ENCODE data around the gene AK8.
"Not testable (repeated sequence)": the region's sequence is repeated elsewhere in the genome, so short reads cannot be mapped to it uniquely, and the experiment has no call there.

The AK8 gene

DNA sequence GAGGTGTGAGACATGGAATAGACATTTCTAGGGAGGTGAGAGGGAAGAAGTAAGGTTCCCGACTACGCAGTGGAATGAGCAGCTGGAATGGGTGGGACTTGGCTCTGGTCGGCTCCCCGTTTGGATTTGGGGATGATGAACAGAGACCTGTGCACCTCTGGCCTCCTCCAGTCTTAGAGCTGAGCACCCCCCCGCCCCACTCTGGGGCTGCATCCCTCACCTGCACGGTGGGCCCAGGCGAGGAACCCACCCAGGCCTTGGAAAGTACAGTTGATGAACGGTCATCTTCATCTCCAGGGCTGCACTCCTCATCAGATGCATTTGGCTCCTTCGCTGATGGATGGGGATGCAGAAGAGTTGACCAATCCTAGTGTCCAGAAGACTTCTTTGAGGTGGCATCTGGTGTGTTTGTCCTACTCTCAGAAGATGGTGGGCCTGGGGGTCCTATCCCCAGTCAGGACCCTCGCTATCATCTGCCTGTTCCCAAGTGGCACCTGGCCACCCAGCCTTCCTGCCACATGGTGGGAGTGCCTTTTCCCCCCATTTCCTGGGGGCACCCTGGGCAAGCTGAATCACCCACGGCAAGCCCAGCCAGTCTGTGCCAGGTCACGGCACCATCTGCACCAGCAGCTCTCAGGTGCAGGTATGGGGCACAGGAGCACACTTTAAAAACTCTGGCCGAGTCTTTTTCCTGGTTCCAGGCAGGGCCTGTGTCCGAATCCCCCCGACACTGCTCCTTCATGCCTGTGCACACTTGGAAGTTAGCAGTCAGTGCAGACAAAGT is 137.4 kb downstream of the AK8 start:
- DNase-seq = no peak

DNA sequence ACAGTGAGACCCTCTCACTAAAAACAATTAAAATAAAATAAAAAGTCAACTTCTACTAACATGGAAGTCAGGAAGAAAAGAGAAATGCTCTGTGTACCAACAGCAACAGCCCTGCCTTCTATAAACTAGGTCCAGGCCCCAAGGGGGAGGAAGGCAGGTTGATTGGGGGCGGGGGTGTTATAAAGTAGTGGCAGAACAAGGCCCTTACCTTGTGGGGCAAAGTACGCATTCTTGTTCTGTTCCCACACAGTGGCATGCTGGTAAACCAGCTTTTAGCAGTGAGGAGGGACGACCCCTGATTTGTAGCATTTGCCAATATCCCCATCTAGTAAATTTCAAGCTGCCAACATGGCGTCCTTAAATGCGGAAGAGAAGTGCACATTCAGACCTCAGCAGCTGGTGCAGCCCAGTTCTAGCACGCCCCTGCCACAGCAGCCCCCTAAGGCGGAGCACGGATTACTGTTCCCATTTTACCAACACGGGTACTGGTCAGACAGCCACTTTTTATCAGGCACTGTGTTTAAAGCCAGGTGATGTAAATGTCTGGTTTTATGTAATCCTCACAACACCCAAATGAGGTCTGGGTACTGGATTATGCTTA is 138.3 kb downstream of the AK8 start:
- DNase-seq = no peak

DNA sequence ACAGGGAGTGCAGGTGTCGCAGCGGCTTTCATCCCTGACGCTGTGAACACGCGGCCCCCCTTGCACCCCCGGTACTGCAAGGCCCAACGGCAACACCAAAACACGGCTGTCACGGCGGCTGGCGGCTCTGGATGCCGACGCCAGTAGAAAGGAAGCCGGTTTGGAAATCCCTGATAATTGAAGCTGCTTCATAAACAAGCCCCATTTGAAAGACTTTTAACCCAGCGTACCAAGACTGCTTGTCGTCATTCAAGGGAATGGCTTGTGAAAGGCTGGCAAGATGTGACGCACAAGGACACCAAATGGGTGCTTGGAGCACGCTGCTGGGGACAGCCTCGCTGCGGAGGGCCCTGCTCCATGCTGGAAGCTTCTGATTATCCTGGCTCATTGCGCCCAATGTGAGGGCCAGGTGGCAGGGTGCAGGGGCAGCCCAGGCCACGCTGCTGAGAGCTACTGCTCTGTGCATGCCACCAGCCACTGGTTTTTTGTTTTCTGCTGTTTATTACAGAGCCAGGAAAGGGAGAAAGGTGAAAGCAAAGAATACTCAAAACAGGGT is 144.7 kb downstream of the AK8 start:
- no peak for DNase-seq

DNA sequence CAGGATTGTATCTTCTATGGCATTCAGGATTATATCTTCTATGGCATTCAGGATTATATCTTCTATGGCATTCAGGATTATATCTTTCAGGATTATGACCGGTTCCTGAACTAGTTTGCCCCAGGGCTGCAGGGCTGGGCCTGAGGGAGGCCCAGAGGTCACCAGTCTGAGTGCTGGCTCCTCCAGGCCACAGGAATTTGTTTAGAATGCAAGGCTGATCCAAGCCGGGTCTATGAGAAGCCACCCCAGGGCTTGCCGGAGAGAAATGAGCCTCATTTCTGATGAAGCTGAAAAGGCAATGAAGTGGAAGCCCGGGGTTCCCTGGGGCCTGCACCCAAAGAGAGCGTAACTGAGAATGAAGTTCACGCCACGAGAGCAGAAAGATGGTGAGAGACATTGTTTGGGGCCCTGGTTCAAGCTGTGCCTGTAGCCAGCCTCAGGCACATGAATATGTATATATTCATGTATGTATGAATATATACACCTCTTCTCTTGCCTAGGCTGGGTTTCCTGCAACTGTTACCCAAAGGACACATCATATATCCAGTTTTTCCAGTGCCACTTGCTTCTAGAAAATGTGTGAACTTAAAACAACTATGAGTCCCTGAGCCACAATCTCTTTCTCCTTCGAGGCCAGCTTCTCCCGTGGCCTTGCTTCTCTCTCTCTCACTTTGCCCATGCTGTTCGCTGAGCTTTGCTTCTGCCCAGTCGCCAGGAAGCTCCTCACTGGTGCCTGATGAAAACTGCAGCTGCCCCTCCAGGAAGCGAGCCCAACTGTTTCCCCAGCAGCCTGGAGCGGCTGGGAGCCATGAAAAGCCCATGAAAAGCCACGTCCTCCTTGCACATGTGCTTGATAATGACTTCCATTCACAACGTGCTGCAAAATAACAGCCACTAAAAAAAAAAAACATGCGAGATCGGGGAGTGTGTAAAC is 145.5 kb downstream of the AK8 start:
- no peak for DNase-seq

DNA sequence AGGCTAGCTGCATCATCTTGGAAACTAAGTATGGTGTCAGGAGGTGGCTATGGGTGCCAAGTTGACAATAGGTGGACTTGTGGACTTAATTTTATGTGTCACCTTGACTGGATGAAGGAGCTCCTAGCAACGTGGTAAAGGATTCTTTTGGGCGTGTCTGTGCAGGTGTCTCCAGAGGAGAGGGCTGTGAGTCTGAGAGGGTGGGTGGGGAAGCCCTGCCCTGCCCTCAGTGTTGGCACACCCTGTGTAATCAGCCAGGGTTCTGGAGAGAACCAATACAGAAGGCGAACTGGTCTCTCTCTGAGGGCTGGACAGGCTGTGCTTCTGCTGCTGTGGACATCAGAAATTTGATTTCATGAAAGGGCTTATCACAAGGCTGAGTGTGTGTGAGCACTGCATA is 146.9 kb downstream of the AK8 start:
- no peak for DNase-seq

DNA sequence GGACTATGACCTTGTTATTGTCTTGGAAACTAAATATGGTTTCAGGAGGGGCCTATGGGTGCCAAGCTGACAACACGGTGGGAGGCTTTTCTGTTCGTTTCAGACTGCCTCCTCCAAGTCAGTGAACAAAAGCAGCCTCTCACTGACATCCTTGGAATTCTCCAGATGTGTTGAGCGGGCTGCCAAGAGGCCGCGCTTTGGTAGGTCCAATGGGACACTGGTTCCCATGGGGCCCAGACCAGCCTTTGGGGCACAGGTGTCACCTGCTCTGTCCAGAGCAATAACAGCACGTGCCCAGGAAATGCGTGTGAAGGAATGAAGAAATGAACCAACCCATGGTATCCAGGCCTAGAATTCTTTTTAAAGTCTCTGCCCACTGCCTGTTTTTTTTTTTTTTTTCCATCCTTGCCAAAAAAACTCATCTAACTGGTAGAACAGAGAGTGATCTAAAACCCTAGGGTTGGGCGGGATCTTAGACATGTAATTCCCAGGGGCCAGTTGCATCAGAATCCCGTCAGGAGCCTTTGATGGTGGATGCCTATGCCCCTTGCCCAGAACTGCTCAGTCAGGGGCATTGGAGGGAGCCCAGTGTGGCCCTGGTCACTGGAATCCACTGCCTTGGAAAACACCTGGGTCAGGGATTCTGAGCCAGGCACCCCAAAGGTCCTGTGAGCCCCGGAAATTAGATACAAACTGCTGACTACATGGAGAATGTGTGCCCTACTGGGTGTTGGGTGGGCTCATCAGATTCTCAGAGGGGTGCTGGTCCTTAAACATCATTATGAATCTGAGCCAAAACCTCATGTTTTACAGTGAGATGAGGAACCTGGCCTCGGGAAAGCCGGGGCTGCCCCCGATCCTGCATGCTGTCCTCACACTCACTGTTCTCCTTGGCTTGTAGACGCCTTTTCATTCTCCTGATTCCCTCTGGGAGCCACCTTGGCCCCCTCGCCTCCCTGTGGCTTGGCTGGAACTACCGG is 147.7 kb downstream of the AK8 start:
- no peak for DNase-seq

DNA sequence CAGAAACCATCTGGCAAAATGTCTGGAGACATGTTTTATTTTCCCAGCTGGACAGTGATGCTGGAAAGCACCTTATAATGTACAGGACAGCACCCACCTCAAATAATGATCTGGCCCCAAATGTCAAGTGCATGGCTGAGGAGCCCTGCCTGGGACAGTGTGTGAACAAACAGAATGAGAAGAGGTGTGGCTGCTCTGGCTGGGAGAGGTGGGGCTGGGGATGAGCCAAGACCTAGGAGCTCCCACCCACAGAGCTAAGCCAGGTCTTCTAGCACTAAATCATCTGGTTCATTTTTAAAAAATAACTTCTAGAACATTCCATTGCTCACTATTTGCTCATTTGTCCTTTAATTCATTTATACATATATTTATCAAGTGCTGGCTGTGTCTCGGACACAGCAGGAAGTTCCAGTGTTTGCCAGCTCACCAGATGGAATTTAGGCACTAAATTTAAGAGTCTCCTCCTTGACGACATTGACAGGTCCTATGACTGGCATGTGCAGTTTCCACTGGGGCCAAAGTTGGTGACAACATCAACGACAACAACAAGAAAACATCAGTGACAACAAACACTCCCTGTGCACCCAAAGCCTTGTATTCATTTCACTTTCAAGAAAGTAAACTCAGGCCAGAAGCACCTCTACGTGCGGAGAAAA is 148.7 kb downstream of the AK8 start:
- no peak for DNase-seq

DNA sequence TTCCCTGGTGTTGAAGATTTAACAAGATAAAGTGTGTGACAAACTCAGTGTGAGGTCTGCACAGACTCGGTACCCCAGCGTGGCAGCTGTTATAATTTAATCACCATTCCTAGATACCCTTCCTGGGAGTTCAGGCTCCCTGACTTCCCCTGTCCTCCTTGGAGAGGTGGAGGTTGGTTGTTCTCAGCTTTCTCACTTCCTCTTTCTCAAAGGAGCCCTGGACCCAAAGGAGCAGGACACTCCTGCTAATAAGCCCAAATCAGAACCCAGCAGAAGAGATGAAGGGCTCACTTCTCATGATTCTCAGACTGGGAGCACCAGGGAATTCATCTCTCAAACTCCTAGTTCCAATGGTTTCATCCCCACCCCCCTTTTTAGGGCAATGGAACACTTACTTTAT is 149.6 kb downstream of the AK8 start:
- no peak for DNase-seq

DNA sequence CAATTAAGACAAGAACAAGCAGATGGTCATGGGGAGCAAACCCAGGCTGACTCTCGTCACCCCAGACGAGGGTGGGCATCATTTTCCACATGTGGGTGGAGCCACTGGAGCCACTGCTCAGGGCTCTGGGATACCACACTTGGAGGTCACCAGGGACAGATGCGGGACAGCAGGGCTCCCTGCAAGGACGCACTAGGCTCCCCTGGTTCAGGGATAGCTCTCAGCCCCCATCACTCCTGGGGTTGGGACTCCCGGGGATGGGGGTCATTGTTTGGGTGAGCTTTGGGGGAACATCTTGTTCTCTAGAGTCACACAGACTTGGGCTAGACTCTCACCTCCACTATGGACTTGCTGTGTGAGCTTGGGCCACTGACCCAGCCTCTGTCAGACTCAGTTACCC is 150.0 kb downstream of the AK8 start:
- DNase-seq = no peak

DNA sequence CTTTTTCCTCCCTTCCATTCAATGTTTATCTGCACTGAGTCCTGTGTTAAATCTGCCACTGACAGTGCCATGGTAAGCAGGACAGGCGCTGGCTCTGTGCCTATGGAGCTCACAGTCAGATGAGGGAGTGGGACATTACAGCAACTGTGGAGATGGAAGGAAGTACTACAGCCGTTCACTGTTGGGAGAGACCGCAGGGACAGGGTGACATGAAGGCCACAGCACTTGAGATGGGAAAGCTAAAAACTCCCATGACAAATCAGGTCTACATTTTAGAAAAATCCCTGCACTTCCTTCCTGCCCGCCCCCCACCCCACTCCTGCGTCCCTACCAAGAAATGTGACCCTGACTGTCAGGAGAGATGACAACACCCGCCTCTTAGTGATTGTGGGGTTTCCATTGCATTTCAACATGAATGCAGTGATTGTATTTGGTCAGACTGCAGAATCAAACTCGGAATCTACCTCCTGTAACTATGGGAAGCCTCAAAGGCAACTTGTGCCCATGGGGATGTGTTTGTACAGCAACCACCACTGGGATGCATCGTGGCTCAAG is 151.4 kb downstream of the AK8 start:
- DNase-seq = no peak

DNA sequence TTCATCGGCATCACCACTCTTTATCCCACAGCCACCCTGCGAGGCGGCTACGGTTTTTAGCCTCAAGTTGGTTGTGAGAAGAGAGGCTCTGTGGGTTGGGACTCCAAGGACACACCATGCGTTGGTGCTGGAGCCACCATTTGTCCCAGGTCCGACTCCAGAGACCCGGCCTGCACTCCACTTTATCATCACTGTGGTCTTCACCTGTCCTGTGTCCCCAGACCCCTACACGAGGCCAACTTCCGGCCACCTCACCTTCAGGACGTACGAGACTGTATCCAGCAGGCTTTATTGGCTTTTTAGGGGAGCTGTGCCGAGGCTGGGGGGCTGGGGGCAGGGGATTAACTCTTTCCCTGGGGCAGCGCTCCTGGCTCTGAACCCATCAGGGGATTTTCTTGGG is 152.8 kb downstream of the AK8 start:
- no peak for DNase-seq

DNA sequence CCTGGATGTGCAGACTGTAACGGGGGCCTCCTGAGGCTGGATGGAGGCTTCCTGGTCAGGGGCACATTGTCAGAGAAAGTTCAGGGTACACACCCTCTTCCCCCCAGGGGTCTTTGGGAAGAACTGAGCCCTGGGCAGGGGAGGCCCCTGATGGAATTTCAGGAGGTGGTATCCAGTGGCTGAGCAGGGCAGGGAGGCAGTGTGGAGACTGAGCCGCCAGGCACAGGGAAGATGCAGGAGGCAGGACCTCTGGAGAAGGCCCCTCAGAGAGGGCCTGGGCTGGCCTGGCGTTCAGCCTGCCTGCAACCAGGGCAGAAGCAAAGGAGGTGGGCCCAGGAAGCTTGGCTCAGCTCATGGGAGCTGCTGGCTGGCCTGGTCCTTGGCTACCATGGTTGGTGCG is 154.3 kb downstream of the AK8 start:
- no peak for DNase-seq

DNA sequence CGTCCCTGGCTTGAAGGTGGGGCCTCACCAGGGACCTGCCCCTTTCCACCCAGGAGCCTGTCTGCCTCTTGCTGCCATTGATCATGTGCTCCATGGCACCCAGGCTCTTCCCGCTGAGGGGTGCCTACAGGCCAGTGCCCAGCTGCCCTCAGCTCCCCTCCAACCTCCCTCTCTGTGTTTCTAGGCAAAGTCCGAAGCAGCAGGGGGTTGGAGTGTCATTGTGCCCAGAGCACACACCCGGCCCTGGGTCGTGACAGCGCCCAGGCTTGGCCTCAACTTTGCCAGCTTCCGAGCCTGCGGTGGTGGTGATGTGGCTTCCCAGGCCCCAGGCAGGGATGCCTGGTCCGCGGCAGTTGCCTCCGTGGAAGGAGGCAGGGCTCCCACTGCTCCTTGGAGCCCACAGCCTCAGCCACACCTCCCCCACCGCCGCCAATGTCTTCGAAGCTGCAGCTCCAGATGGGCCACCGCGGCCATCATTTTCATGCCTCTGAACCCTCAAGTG is 155.5 kb downstream of the AK8 start:
- DNase-seq = no peak

DNA sequence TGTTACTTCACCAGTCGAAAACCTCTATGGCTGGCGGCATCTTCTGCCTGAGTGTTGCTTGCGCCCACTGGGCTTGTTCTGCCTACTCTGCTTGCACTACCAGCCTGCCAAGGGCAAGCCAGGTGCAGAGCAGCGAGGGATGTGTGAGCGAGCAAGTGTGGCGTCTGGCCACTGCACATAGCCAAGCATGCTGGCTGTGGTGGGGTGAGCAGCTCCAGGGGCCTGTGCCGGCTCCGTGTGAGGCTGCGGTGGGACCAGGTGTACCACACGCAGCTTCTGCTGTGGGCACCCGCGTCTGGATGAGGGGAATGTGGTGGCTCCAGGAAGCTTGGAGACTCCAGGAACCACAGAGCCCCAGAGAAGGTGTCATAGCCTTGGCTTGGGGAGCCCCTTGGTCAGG is 156.4 kb downstream of the AK8 start:
- no peak for DNase-seq

DNA sequence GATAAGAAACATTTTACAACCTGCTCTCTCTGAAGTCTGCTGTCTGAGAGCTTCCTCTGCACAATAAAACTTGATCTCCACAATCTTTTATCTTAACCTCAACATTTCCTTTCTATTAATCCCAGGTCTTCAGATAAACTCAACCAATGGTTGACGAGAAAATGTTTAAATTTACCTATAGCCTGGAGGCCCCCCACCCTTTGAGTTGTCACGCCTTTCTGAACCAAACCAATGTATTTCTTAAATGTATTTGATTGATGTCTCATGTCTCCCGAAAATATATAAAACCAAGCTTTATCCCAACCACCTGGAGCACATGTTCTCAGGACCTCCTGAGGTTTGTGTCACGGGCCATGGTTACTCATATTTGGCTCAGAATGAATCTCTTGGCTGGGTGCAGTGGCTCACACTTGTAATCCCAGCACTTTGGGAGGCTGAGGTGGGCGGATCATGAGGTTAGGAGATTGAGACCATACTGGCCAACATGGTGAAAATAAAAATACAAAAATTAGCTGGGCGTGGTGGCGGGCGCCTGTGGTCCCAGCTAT is 159.6 kb downstream of the AK8 start:
- not testable (repeated sequence) for DNase-seq

DNA sequence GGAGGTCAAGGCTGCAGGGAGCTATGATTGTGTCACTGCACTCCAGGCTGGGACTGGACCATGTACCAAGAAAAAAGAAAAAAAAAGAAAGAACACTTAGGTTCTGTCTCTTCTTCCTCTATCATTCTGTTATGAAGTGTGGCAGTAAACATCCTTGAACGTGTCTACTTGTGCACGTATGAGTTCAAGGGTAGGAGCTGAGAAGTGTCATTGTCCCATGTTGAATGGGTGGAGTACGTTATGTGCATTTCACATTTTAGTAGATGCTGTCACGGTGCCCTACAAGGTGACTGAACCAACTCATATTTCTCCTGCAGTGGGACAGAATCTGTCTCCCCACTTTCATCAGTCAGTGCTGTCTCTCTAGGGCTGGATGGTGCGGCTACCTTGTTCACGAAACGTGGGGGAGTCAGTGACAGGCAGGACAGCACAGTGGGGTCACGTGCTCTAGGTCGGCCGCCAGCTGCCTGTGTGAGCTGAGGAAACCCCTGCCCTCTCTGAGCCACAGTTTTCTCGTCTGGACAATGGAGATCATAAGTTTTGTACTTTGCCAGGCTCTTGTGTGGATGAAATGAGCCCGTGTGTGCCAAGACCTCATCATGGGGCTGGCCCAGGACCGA is 160.6 kb downstream of the AK8 start:
- DNase-seq = no peak

DNA sequence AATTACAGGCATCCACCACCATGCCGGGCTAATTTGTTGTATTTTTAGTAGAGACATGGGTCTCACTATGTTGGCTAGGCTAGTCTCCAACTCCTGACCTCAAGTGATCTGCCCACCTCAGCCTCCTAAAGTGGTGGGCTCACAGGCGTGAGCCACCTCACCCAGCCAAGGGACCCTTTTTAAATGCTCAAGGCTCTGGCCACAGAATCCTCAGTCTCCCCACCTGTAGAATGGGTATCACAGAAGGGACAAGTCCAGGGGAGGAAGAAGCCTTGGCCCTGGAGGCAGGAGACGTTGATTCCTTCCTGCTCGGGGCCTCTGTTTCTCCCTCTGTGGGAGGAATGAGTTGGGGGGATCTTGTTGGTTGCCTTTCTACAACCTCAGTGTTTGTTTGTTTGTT is 162.1 kb downstream of the AK8 start:
- no peak for DNase-seq

DNA sequence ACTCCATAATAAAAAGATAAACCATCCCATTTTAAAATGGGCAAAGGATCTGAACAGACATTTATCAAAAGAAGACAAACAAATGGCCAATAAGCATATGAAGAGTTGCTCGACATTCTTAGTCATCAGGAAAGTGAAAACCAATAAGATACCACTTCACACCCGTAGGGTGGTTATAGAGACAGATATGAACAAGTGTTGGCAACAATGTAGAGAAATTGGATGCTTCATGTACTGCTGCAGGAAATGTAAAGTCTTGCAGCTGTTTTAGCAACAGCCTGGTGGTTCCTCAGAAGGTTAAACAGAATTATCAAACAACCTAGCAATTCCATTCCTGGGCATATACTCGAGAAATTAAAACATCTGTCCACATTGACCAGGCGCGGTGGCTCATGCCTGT is 165.3 kb downstream of the AK8 start:
- peak; percentile 30 for DNase-seq

DNA sequence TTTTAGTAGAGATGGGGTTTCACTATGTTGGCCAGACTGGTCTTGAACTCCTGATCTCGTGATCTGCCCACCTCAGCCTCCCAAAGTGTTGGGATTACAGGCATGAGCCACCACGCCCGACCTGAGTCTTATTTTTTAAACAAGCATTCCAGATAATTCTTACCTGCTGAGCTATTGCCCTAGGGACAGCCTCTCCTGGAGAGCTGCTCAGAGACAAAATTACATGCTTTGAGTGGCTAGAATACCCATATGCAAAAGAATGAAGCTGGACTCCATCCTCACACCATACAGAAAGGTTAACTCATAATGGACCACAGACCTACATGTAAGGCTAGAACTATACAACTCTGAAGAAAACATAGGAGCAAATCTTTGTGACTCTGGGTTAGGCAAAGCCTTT is 166.2 kb downstream of the AK8 start:
- no peak for DNase-seq

DNA sequence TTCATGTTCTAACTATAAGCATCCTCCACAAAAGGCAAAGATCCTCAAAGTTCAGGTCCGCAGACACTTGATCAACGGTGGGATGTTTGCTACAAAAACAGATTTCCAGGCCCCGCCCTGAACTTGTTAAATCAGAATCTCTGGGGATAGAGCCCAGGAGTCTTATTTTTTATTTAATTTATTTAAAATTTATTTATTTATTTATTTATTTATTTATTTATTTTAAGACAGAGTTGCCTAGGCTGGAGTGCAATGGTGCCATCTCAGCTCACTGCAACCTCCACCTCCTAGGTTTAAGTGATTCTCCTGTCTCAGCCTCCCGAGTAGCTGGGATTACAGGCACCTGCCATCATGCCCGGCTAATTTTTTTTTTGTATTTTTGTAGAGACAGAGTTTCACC is 166.9 kb downstream of the AK8 start:
- not testable (repeated sequence) for DNase-seq
